Measurements from ENCODE around the gene B4GALNT3.

B4GALNT3 gene

DNA sequence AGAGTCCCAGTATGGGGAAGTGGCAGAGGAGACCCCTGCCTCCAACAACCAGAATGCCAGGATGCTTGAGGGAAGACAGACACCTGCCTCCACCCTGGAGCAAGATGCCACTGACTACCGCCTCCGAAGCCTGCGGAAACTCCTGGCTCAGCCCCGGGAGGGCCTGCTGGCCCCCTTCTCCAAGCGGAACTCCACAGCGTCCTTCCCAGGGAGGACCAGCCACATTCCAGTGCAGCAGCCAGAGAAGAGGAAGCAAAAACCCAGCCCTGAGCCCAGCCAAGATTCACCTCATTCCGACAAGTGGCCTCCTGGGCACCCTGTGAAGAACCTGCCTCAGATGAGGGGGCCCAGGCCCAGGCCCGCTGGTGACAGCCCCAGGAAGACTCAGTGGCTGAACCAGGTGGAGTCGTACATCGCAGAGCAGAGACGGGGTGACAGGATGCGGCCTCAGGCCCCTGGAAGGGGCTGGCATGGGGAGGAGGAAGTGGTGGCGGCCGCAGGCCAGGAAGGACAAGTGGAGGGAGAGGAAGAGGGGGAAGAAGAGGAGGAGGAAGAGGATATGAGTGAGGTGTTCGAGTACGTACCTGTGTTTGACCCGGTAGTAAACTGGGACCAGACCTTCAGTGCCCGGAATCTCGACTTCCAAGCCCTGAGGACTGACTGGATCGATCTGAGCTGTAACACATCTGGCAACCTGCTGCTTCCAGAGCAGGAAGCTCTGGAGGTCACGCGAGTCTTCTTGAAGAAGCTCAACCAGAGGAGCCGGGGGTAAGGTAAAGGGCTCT lies 93.7 kb downstream of the B4GALNT3 start:
- no peak overlapping the region for H3K4me3 ChIP-seq (replicated peaks; ENCODE audit: low read depth, low read length)
- TF ChIP-seq, protein P1, sequence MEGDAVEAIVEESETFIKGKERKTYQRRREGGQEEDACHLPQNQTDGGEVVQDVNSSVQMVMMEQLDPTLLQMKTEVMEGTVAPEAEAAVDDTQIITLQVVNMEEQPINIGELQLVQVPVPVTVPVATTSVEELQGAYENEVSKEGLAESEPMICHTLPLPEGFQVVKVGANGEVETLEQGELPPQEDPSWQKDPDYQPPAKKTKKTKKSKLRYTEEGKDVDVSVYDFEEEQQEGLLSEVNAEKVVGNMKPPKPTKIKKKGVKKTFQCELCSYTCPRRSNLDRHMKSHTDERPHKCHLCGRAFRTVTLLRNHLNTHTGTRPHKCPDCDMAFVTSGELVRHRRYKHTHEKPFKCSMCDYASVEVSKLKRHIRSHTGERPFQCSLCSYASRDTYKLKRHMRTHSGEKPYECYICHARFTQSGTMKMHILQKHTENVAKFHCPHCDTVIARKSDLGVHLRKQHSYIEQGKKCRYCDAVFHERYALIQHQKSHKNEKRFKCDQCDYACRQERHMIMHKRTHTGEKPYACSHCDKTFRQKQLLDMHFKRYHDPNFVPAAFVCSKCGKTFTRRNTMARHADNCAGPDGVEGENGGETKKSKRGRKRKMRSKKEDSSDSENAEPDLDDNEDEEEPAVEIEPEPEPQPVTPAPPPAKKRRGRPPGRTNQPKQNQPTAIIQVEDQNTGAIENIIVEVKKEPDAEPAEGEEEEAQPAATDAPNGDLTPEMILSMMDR (IDR thresholded peaks at IDR 0.05; ENCODE audit: low read depth, low read length, missing control alignments): no peak

DNA sequence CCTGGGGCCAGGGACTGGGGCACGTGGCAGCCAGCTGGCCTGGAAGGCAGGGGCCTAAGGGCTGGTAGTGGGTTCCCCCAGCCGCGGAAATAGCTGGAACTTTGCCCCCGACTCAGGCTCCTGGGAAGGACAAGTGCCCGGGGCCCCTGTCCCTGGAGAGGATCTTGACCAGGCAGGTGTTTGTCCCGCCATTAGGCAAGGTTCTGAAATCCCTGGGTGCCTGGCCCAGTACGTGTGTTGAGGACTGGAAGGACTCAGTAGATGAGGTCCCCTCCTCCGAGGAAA lies 94.2 kb downstream of the B4GALNT3 start:
- H3K4me3 ChIP-seq (replicated peaks; ENCODE audit: low read depth, low read length): no peak overlapping the region
- DNase-seq (ENCODE audit: extremely low read depth, low read depth): no peak
- TF ChIP-seq, protein P1 (IDR thresholded peaks at IDR 0.05; ENCODE audit: low read depth, low read length, missing control alignments): no peak

More for the DNA sequence above, 93.7 kb downstream of the B4GALNT3 start:
- no peak for DNase-seq (ENCODE audit: extremely low read depth, low read depth)

DNA sequence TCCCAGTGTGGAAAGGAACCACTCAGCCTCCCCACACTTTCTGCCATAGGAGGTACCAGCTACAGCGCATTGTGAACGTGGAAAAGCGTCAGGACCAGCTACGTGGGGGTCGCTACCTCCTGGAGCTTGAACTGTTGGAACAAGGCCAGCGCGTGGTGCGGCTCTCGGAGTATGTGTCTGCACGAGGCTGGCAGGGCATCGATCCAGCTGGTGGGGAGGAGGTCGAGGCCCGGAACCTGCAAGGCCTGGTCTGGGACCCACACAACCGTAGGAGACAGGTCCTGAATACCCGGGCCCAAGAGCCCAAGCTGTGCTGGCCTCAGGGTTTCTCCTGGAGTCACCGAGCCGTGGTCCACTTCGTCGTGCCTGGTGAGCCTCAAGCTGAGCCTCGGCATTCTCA lies 96.8 kb downstream of the B4GALNT3 start:
- TF ChIP-seq, protein P1 (IDR thresholded peaks at IDR 0.05; ENCODE audit: low read depth, low read length, missing control alignments): no peak
- H3K4me3 ChIP-seq (replicated peaks; ENCODE audit: low read depth, low read length): no peak overlapping the region
- no peak for DNase-seq (ENCODE audit: extremely low read depth, low read depth)

DNA sequence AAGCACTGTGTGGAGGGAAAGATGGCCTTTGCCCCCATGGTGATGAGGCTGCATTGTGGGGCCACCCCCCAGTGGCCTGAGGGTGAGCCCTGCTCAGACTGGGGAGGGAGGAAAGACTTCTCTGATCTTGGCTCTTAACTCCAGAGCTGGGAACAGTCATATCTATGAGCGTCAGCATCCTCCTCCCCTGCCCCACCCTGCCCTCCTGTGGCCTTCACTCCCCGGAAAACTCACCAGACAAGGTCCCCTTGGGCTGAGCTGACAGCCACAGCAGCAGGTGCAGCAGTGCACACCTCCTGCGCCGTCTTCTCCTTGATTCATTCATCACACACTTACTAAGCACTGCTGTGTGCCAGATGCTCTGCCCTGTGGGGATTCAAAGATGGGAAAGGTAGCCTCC lies 98.8 kb downstream of the B4GALNT3 start:
- no peak for DNase-seq (ENCODE audit: extremely low read depth, low read depth)
- no peak overlapping the region for H3K4me3 ChIP-seq (replicated peaks; ENCODE audit: low read depth, low read length)
- TF ChIP-seq, protein P1 (IDR thresholded peaks at IDR 0.05; ENCODE audit: low read depth, low read length, missing control alignments): no peak

DNA sequence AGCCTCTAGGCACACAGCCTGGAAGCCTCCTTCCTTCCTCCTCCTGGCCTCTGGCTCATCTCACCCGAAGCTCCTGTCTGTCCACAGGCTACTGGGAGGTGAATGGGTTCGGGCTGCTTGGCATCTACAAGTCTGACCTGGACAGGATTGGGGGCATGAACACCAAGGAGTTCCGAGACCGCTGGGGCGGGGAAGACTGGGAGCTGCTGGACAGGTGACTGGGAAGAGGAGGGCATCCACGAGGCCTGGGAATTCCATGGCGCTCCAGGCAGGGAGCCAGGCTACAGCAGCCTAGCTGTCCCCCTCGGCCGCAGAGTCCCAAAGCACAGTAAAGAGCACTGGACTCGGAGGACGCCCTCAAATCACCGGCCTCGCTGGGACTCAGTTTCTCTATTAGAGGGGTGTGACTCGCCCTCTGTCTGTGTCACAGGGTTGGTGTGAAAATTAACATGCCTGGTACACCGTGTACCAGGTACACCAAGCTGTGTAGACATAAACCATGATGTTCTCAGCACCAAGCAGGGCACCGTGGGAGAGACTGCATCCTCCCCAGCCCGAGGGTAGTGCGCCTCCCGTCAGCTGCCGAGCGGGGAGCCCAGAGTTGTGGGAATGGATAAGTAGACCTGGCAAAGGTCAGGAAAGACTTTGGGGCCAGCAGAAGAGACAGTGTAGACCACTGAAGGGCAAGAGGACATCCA lies 99.6 kb downstream of the B4GALNT3 start:
- TF ChIP-seq, protein P1 (IDR thresholded peaks at IDR 0.05; ENCODE audit: low read depth, low read length, missing control alignments): no peak
- DNase-seq (ENCODE audit: extremely low read depth, low read depth): no peak
- H3K4me3 ChIP-seq (replicated peaks; ENCODE audit: low read depth, low read length): no peak overlapping the region

DNA sequence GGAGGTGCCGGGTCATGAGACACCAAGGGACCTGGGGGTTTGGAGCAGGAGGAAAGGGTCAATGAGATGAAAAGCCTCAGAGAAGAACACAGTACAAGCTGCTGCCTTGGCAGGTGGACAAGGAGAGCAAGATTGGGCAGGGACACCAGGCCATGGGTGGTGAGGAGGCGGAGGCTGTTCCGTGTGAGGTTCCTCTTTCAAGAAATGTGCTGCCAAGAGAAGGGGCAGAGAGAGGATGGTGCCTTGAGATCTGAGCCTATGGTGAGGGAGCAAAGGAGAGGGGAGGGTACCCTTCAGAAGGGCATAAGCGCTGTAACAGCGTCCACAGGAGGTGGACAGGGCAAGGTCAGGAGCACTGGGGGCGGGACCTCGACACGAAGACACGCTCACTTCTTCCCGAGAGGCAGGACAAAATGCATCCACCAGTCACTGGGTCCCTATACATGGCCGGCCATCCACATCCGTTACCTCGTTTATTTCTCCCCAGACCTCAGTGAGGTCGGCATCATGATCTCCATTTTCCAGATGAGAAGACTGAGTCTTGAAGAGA lies 100.2 kb downstream of the B4GALNT3 start:
- DNase-seq (ENCODE audit: extremely low read depth, low read depth): no peak
- TF ChIP-seq, protein P1 (IDR thresholded peaks at IDR 0.05; ENCODE audit: low read depth, low read length, missing control alignments): no peak

More for the DNA sequence above, 100.2 kb downstream of the B4GALNT3 start:
- H3K4me3 ChIP-seq (replicated peaks; ENCODE audit: low read depth, low read length): no peak overlapping the region

Measured in HFF-Myc (cell line).